ENCODE results near the gene TXK. TPM values are rescaled to one million over a fixed set of nuclear protein-coding genes. Genes with fewer than 3 reads are reported as not detected.

Gene TXK
- polyA plus RNA-seq (2013, experiment 1 of 2) = 0.06 TPM
- 0.07 TPM for polyA plus RNA-seq (2013, experiment 2 of 2)

GRCh38 chr4:48134081-48134480 is at the start of gene TXK:
TSS of gene TXK (minus strand) at chr4:48134250. CDS start at chr4:48134170, 80 bp downstream.
- Histone ChIP-seq H2BK15ac (replicated peaks; ENCODE audit: low read depth) (no peak within 1 kb of the TSS), H3K4me3 (ENCODE audit: low read length) (no peak within 1 kb of the TSS), H2BK5ac (ENCODE audit: low read length) (no peak within 1 kb of the TSS), H3K36me3 (ENCODE audit: control insufficient read depth, insufficient read depth, low read length) (no peaks in the 10 kb centered on the region), H2AK5ac (ENCODE audit: low read length) (no peak within 1 kb of the TSS), H4K8ac (ENCODE audit: low read depth, low read length) (no peak within 1 kb of the TSS), H3K4ac (ENCODE audit: low read depth, low read length) (no peak within 1 kb of the TSS), H3K4me2 (ENCODE audit: low read length) (no peak within 1 kb of the TSS), H4K5ac (ENCODE audit: low read length) (no peak within 1 kb of the TSS), H2BK120ac (ENCODE audit: low read depth, low read length) (no peak within 1 kb of the TSS), H3K27ac (ENCODE audit: low read depth, low read length) (no peak within 1 kb of the TSS), H3K4me1 (ENCODE audit: control insufficient read depth, low read depth, low read length) (no peaks in the 10 kb centered on the region), H3K27me3 (ENCODE audit: insufficient read depth, low read length, poor library complexity) (no peaks in the 10 kb centered on the region), H3K18ac (ENCODE audit: low read length) (no peak within 1 kb of the TSS), H3K56ac (ENCODE audit: low read length) (no peak within 1 kb of the TSS), H3K9ac (ENCODE audit: low read length) (no peak within 1 kb of the TSS), H3K23ac (ENCODE audit: low read length) (peak within 1 kb of the TSS; percentile 15), H3K79me1 (ENCODE audit: low read length) (no peaks in the 10 kb centered on the region), H3K79me2 (ENCODE audit: control insufficient read depth, insufficient read depth, low read length) (no peaks in the 10 kb centered on the region)
- no CpG with 5 or more reads among the region's 5 CpGs for WGBS (ENCODE audit: extremely low coverage, insufficient coverage, low lambda C conversion rate)
- no peak for DNase-seq

GRCh38 chr4:48180234-48180633 is 46.2 kb upstream of the TXK start:
- H3K36me3 ChIP-seq (ENCODE audit: control insufficient read depth, insufficient read depth, low read length) = no peaks in the 10 kb centered on the region
- H3K23ac ChIP-seq (ENCODE audit: low read length) = no peak overlapping the region
- no peak overlapping the region for H3K18ac ChIP-seq (ENCODE audit: low read length)
- no peaks in the 10 kb centered on the region for H3K79me1 ChIP-seq (ENCODE audit: low read length)
- no peak overlapping the region for H3K27ac ChIP-seq (ENCODE audit: low read depth, low read length)
- H2AK5ac ChIP-seq (ENCODE audit: low read length) = no peak overlapping the region
- H4K5ac ChIP-seq (ENCODE audit: low read length) = no peak overlapping the region
- H3K27me3 ChIP-seq (ENCODE audit: insufficient read depth, low read length, poor library complexity) = no peaks in the 10 kb centered on the region
- no peak overlapping the region for H3K56ac ChIP-seq (ENCODE audit: low read length)
- no peak overlapping the region for H2BK120ac ChIP-seq (ENCODE audit: low read depth, low read length)
- no peak for DNase-seq
- no peaks in the 10 kb centered on the region for H3K79me2 ChIP-seq (ENCODE audit: control insufficient read depth, insufficient read depth, low read length)
- no peak overlapping the region for H3K4ac ChIP-seq (ENCODE audit: low read depth, low read length)
- no peak overlapping the region for H2BK15ac ChIP-seq (replicated peaks; ENCODE audit: low read depth)
- H2BK5ac ChIP-seq (ENCODE audit: low read length) = no peak overlapping the region
- no peak overlapping the region for H3K9ac ChIP-seq (ENCODE audit: low read length)
- H3K4me1 ChIP-seq (ENCODE audit: control insufficient read depth, low read depth, low read length) = no peaks in the 10 kb centered on the region
- no peak overlapping the region for H4K8ac ChIP-seq (ENCODE audit: low read depth, low read length)
- no peak overlapping the region for H3K4me2 ChIP-seq (ENCODE audit: low read length)
- no peak overlapping the region for H3K4me3 ChIP-seq (ENCODE audit: low read length)

- peak; percentile 12 for DNase-seq
- Histone ChIP-seq H3K23ac (ENCODE audit: low read length) (no peak overlapping the region), H4K8ac (ENCODE audit: low read depth, low read length) (no peak overlapping the region), H3K18ac (ENCODE audit: low read length) (no peak overlapping the region), H3K36me3 (ENCODE audit: control insufficient read depth, insufficient read depth, low read length) (no peaks in the 10 kb centered on the region), H4K5ac (ENCODE audit: low read length) (no peak overlapping the region), H3K9ac (ENCODE audit: low read length) (no peak overlapping the region), H3K4me2 (ENCODE audit: low read length) (no peak overlapping the region), H2BK120ac (ENCODE audit: low read depth, low read length) (no peak overlapping the region), H3K27me3 (ENCODE audit: insufficient read depth, low read length, poor library complexity) (no peaks in the 10 kb centered on the region), H3K27ac (ENCODE audit: low read depth, low read length) (no peak overlapping the region), H3K79me2 (ENCODE audit: control insufficient read depth, insufficient read depth, low read length) (no peaks in the 10 kb centered on the region), H3K56ac (ENCODE audit: low read length) (no peak overlapping the region), H2BK5ac (ENCODE audit: low read length) (no peak overlapping the region), H3K4me1 (ENCODE audit: control insufficient read depth, low read depth, low read length) (no peaks in the 10 kb centered on the region), H2AK5ac (ENCODE audit: low read length) (no peak overlapping the region), H2BK15ac (replicated peaks; ENCODE audit: low read depth) (no peak overlapping the region), H3K4ac (ENCODE audit: low read depth, low read length) (no peak overlapping the region), H3K79me1 (ENCODE audit: low read length) (no peaks in the 10 kb centered on the region), H3K4me3 (ENCODE audit: low read length) (no peak overlapping the region)
- WGBS (ENCODE audit: extremely low coverage, insufficient coverage, low lambda C conversion rate) = no CpG with 5 or more reads among the region's 4 CpGs
Observed at GRCh38 chr4:48178931-48179330, 44.9 kb upstream of the TXK start.

GRCh38 chr4:48175806-48176205 is 41.8 kb upstream of the TXK start:
- Histone ChIP-seq H3K27ac (ENCODE audit: low read depth, low read length) (no peak overlapping the region), H3K4ac (ENCODE audit: low read depth, low read length) (no peak overlapping the region), H2BK5ac (ENCODE audit: low read length) (no peak overlapping the region), H3K4me3 (ENCODE audit: low read length) (no peak overlapping the region), H3K56ac (ENCODE audit: low read length) (no peak overlapping the region), H3K27me3 (ENCODE audit: insufficient read depth, low read length, poor library complexity) (no peaks in the 10 kb centered on the region), H3K4me1 (ENCODE audit: control insufficient read depth, low read depth, low read length) (no peaks in the 10 kb centered on the region), H3K23ac (ENCODE audit: low read length) (no peak overlapping the region), H3K4me2 (ENCODE audit: low read length) (no peak overlapping the region), H2BK120ac (ENCODE audit: low read depth, low read length) (no peak overlapping the region), H3K9ac (ENCODE audit: low read length) (no peak overlapping the region), H4K8ac (ENCODE audit: low read depth, low read length) (no peak overlapping the region), H3K36me3 (ENCODE audit: control insufficient read depth, insufficient read depth, low read length) (no peaks in the 10 kb centered on the region), H3K79me2 (ENCODE audit: control insufficient read depth, insufficient read depth, low read length) (no peaks in the 10 kb centered on the region), H4K5ac (ENCODE audit: low read length) (no peak overlapping the region), H2BK15ac (replicated peaks; ENCODE audit: low read depth) (no peak overlapping the region), H3K79me1 (ENCODE audit: low read length) (no peaks in the 10 kb centered on the region), H2AK5ac (ENCODE audit: low read length) (no peak overlapping the region), H3K18ac (ENCODE audit: low read length) (no peak overlapping the region)
- DNase-seq = no peak

- Histone ChIP-seq H3K18ac (ENCODE audit: low read length) (no peak overlapping the region), H3K27me3 (ENCODE audit: insufficient read depth, low read length, poor library complexity) (no peaks in the 10 kb centered on the region), H2BK120ac (ENCODE audit: low read depth, low read length) (no peak overlapping the region), H2BK15ac (replicated peaks; ENCODE audit: low read depth) (no peak overlapping the region), H3K4me1 (ENCODE audit: control insufficient read depth, low read depth, low read length) (no peaks in the 10 kb centered on the region), H2AK5ac (ENCODE audit: low read length) (no peak overlapping the region), H4K8ac (ENCODE audit: low read depth, low read length) (no peak overlapping the region), H3K79me2 (ENCODE audit: control insufficient read depth, insufficient read depth, low read length) (no peaks in the 10 kb centered on the region), H3K4ac (ENCODE audit: low read depth, low read length) (no peak overlapping the region), H3K79me1 (ENCODE audit: low read length) (no peaks in the 10 kb centered on the region), H3K36me3 (ENCODE audit: control insufficient read depth, insufficient read depth, low read length) (no peaks in the 10 kb centered on the region), H4K5ac (ENCODE audit: low read length) (no peak overlapping the region), H3K4me3 (ENCODE audit: low read length) (no peak overlapping the region), H3K27ac (ENCODE audit: low read depth, low read length) (no peak overlapping the region), H3K56ac (ENCODE audit: low read length) (no peak overlapping the region), H3K4me2 (ENCODE audit: low read length) (no peak overlapping the region), H2BK5ac (ENCODE audit: low read length) (no peak overlapping the region), H3K23ac (ENCODE audit: low read length) (no peak overlapping the region), H3K9ac (ENCODE audit: low read length) (no peak overlapping the region)
- WGBS (ENCODE audit: extremely low coverage, insufficient coverage, low lambda C conversion rate) = no CpG with 5 or more reads among the region's 7 CpGs
- DNase-seq = peak; percentile 84
Observed at GRCh38 chr4:48175328-48175727, 41.3 kb upstream of the TXK start.

GRCh38 chr4:48173056-48173991 is 39.3 kb upstream of the TXK start:
- Histone ChIP-seq H3K4ac (ENCODE audit: low read depth, low read length) (peak overlapping the region; percentile 87), H3K23ac (ENCODE audit: low read length) (no peak overlapping the region), H3K79me1 (ENCODE audit: low read length) (no peaks in the 10 kb centered on the region), H3K4me3 (ENCODE audit: low read length) (no peak overlapping the region), H3K4me1 (ENCODE audit: control insufficient read depth, low read depth, low read length) (no peaks in the 10 kb centered on the region), H3K27ac (ENCODE audit: low read depth, low read length) (no peak overlapping the region), H4K8ac (ENCODE audit: low read depth, low read length) (no peak overlapping the region), H4K5ac (ENCODE audit: low read length) (no peak overlapping the region), H2AK5ac (ENCODE audit: low read length) (no peak overlapping the region), H3K27me3 (ENCODE audit: insufficient read depth, low read length, poor library complexity) (no peaks in the 10 kb centered on the region), H2BK5ac (ENCODE audit: low read length) (no peak overlapping the region), H3K79me2 (ENCODE audit: control insufficient read depth, insufficient read depth, low read length) (no peaks in the 10 kb centered on the region), H3K9ac (ENCODE audit: low read length) (no peak overlapping the region), H2BK120ac (ENCODE audit: low read depth, low read length) (no peak overlapping the region), H3K4me2 (ENCODE audit: low read length) (no peak overlapping the region), H2BK15ac (replicated peaks; ENCODE audit: low read depth) (peak overlapping the region; percentile 59), H3K56ac (ENCODE audit: low read length) (no peak overlapping the region), H3K36me3 (ENCODE audit: control insufficient read depth, insufficient read depth, low read length) (no peaks in the 10 kb centered on the region), H3K18ac (ENCODE audit: low read length) (peak overlapping the region; percentile 82)
- DNase-seq = peak; percentile 88
- WGBS (ENCODE audit: extremely low coverage, insufficient coverage, low lambda C conversion rate) = no CpG with 5 or more reads among the region's 6 CpGs

Data from mesendoderm (in vitro differentiated cells).